ENCODE results near the gene DUOX1. TPM values are rescaled to one million over a fixed set of nuclear protein-coding genes. Genes with fewer than 3 reads are reported as not detected.

DUOX1 gene
- total and polyA plus RNA-seq, 2 of the 13 experiments (the other 11 are each of a cell fraction or from before 2014, with no cell fraction given): 0.03 TPM; not detected in 1

GRCh38 chr15:45200799-45201556 lies 71.2 kb downstream of the DUOX1 start (continued):
- TF ChIP-seq, protein P1, sequence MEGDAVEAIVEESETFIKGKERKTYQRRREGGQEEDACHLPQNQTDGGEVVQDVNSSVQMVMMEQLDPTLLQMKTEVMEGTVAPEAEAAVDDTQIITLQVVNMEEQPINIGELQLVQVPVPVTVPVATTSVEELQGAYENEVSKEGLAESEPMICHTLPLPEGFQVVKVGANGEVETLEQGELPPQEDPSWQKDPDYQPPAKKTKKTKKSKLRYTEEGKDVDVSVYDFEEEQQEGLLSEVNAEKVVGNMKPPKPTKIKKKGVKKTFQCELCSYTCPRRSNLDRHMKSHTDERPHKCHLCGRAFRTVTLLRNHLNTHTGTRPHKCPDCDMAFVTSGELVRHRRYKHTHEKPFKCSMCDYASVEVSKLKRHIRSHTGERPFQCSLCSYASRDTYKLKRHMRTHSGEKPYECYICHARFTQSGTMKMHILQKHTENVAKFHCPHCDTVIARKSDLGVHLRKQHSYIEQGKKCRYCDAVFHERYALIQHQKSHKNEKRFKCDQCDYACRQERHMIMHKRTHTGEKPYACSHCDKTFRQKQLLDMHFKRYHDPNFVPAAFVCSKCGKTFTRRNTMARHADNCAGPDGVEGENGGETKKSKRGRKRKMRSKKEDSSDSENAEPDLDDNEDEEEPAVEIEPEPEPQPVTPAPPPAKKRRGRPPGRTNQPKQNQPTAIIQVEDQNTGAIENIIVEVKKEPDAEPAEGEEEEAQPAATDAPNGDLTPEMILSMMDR (CRISPR knock-in tag; IDR thresholded peaks at IDR 0.05): no peak; the same call in 1 of the 2 replicates
- TF ChIP-seq ZNF609 (CRISPR knock-in tag; IDR thresholded peaks at IDR 0.05; ENCODE audit: borderline replicate concordance) (no peak), RERE (CRISPR knock-in tag; IDR thresholded peaks at IDR 0.05; ENCODE audit: low read depth) (0 out of 2 replicates have a peak, but pooled peaks have one; percentile 34), KAT8 (CRISPR knock-in tag; IDR thresholded peaks at IDR 0.05) (peak; percentile 71), ZNF660 (CRISPR knock-in tag; IDR thresholded peaks at IDR 0.05; ENCODE audit: borderline replicate concordance, low read depth) (no peak), HHEX (CRISPR knock-in tag; IDR thresholded peaks at IDR 0.05) (no peak), DZIP1 (CRISPR knock-in tag; IDR thresholded peaks at IDR 0.05) (no peak), IKZF1 (IDR thresholded peaks at IDR 0.05) (no peak), ZNF24 (IDR thresholded peaks at IDR 0.05) (peak; percentile 97), DPF2 (CRISPR knock-in tag; IDR thresholded peaks at IDR 0.05; ENCODE audit: borderline replicate concordance, low read depth) (no peak), ZNF781 (CRISPR knock-in tag; IDR thresholded peaks at IDR 0.05; ENCODE audit: borderline replicate concordance, not compliant biosample characterization) (no peak), HIVEP1 (CRISPR knock-in tag; IDR thresholded peaks at IDR 0.05) (no peak), FOXM1 (CRISPR knock-in tag; IDR thresholded peaks at IDR 0.05) (no peak)
